ENCODE results near the gene CDKN1A.

Gene CDKN1A

DNA sequence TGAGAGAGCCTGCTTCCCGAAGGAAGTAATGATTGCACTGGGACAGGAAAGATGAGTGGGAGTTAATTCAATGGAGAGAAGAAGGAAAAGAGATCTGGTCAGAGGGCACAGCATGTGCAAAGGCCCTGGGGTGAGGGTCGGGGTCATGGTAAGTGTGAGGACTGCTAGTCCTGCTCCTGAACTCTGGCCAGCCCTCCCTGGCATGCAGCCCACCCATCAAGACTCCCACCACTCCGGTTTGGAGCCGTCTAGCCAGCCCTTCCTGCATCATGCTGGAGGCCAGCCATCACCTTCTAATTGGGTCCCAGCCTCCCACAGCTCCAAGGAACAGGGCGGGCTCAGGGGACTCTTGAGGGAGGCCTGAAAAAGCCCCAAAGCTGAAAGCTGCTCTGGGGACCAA is 42.2 kb upstream of the CDKN1A start:
- DNase-seq (ENCODE audit: low read depth) = no peak
- TF ChIP-seq, protein P1, sequence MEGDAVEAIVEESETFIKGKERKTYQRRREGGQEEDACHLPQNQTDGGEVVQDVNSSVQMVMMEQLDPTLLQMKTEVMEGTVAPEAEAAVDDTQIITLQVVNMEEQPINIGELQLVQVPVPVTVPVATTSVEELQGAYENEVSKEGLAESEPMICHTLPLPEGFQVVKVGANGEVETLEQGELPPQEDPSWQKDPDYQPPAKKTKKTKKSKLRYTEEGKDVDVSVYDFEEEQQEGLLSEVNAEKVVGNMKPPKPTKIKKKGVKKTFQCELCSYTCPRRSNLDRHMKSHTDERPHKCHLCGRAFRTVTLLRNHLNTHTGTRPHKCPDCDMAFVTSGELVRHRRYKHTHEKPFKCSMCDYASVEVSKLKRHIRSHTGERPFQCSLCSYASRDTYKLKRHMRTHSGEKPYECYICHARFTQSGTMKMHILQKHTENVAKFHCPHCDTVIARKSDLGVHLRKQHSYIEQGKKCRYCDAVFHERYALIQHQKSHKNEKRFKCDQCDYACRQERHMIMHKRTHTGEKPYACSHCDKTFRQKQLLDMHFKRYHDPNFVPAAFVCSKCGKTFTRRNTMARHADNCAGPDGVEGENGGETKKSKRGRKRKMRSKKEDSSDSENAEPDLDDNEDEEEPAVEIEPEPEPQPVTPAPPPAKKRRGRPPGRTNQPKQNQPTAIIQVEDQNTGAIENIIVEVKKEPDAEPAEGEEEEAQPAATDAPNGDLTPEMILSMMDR (IDR thresholded peaks at IDR 0.05; ENCODE audit: low read depth, low read length, missing control alignments) = no peak
- in situ Hi-C loops (cut with HindIII; ENCODE audit: low sequenced_read_pairs) = no loop called here
- no peak overlapping the region for H3K4me3 ChIP-seq (ENCODE audit: low read depth, low read length)

DNA sequence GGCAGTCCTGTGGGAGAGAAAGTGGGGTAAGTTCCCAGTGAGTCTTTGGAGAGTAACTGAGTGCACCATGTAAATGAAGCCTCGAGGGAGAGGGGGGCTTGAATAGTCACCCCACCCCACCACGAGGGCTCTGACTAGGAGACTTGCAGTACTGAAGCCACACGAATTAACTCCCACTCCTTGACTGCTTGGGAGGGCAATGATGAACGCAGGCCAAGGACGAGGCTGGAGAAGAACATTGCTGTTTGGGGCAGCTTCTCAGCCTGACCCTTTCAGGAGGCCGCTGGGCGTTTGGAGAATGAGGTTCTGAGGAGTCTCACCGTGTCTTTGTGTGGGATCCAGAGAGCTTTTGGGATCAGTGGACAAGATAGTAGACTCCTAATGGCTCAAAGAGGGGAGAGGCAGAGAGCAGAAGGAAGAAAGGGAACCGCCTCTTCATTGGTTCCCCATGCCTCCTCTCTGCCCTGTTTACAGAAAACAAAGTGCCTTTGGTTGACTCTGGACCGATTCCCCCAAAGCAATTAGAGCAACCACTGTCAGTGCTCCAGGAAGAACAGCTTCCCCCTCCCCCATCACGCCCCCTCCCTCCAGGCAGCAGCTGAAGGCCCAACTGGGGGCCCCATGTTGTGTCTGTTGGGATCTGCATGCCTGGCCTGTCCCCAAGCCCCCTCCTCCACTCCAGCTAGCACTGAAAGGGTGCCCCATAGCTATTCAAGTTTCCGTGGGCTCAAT is 41.7 kb upstream of the CDKN1A start:
- H3K4me3 ChIP-seq (ENCODE audit: low read depth, low read length) = no peak overlapping the region
- TF ChIP-seq, protein P1 (IDR thresholded peaks at IDR 0.05; ENCODE audit: low read depth, low read length, missing control alignments) = no peak
- in situ Hi-C loops (cut with HindIII; ENCODE audit: low sequenced_read_pairs) = no loop called here
- no peak for DNase-seq (ENCODE audit: low read depth)

DNA sequence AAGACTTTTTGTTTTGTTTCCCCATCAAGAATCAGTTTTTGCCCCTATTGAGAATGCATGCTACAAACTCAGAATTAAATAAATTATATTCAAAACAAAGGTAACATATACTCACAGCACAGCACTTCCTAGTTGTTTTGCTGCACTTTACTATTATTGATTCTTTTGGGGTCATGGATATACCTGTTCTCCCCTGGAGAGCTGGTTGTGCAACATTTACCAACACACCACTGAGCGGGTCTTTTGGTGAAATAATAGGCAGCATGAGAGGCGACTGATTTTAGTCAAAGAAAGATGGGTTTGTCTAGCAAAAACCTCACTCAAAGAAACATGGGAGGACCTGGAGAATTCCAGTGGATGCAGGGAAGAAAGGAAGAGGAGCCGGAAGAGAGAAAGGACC is 39.9 kb upstream of the CDKN1A start:
- H3K4me3 ChIP-seq (ENCODE audit: low read depth, low read length) = no peak overlapping the region
- TF ChIP-seq, protein P1 (IDR thresholded peaks at IDR 0.05; ENCODE audit: low read depth, low read length, missing control alignments) = no peak
- in situ Hi-C loops (cut with HindIII; ENCODE audit: low sequenced_read_pairs) = no loop called here
- no peak for DNase-seq (ENCODE audit: low read depth)

DNA sequence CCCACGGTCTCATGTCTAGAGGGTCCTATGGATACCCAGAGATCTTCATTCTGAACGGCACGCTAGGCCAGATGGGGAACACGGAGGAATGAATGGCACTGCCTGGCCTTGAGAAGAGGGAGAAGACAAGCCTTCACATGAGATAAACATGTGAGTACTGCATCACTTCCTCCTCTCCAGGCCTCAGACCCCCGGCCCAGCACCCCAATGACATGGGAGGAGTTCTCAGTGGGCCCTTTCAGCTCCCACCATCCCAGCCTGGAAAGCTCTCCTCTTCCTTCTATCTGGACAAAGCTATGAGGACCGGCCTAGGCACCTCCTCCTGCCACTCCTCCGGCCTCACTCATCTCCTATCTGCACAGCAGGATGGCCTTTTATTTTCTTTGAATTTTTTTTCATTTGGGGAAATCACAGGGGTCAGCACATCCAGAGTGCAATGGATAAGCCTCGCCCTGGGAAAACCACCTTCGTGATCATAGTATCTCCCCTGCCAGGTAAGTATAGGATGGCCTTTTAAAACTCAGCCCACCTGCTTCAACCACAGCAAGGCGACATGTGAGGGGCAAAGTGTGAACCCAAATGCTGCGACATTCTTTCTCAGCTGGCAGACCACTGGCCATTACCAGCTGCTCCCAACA is 39.2 kb upstream of the CDKN1A start:
- no peak overlapping the region for H3K4me3 ChIP-seq (ENCODE audit: low read depth, low read length)
- in situ Hi-C loops (cut with HindIII; ENCODE audit: low sequenced_read_pairs) = no loop called here
- TF ChIP-seq, protein P1 (IDR thresholded peaks at IDR 0.05; ENCODE audit: low read depth, low read length, missing control alignments) = no peak
- DNase-seq (ENCODE audit: low read depth) = peak; percentile 33

DNA sequence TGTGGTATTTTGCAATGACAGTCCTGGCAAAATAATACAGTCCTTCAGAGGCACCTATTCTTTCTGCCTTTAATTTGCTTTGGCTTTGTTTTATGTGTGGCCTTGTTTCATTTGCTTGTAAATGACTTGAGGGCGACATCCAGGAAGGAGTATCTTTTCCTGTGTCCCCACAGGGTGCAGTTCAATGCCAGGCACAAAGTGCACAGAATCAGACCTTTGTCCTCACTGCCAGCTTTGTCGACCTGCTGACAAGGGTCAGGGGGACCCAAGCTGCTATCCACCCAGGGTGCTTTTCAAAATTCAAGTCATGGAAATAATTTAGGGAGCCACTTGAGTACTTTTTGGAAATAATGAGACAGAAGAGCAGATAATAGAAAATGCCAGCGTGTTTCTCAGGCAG is 37.0 kb upstream of the CDKN1A start:
- DNase-seq (ENCODE audit: low read depth) = no peak
- TF ChIP-seq, protein P1 (IDR thresholded peaks at IDR 0.05; ENCODE audit: low read depth, low read length, missing control alignments) = no peak
- in situ Hi-C loops (cut with HindIII; ENCODE audit: low sequenced_read_pairs) = no loop called here
- H3K4me3 ChIP-seq (ENCODE audit: low read depth, low read length) = no peak overlapping the region

DNA sequence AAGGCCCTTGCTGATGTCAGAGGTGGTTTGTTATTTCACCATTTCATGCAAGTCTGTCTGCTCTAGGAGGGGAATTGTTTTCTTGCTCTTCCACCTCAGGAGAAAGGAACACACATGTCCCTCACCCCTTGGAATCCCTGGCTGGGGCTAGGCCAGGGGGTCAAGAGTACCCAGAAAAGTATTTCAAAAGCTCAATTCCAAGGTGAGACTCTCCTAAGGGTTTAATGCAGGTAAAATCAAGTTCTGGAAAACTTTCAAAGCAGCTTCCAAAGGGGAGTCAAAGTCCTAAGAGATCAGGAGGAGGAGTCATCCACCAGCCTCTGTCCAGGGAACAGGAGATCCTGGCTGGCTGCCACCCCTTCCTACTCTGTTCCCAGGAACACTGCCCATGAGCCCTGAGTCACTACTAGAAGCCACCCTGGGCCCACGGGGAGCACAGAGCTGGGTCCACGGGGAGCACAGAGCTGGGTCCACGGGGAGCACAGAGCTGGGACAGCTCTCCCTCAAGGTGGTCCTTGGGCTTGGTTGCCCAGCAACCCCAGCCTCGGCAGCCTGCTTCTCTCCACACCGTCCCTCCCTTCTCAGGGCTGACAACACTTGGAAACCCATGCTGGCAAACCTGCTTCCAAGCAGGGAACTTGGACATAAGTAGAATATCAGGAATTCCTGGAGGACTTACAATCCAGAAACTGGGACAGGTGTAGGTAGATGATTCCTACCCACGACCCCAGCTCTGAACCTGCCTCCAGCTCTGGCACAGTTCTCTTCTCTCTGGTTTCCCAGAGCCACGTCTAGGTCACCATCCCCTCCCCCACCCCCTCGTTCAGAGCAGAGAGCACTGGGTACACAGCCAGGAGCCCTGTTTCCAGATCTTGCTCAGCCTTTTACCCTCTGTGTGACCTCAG is 35.3 kb upstream of the CDKN1A start:
- TF ChIP-seq, protein P1 (IDR thresholded peaks at IDR 0.05; ENCODE audit: low read depth, low read length, missing control alignments) = no peak
- DNase-seq (ENCODE audit: low read depth) = peak; percentile 62
- in situ Hi-C loops (cut with HindIII; ENCODE audit: low sequenced_read_pairs) = no loop called here
- H3K4me3 ChIP-seq (ENCODE audit: low read depth, low read length) = no peak overlapping the region

Data from astrocyte of the cerebellum (primary cell).